WTC11 (cell line): Measurements from ENCODE around the gene MRFAP1L1. TPM values are rescaled to one million over a fixed set of nuclear protein-coding genes. Genes with fewer than 3 reads are reported as not detected.

Source experiments
- ATAC-seq: fragments of 200-7000 bp; cut with Tn5 transposase; 2 replicates; pipeline ENCODE4 v1.10.0; 2021; ENCODE audit warnings: mild to moderate bottlenecking, moderate library complexity
- CTCF ChIA-PET: fragments of 300-600 bp; sonication (Branson Sonifier 250); formaldehyde crosslinking; loops from one replicate; lab custom pipeline; 2021; ENCODE audit warnings: antibody characterized with exemption; lab: Charles Lee
- POLR2A ChIA-PET: fragments of 350-600 bp; sonication (Branson Sonifier 250); formaldehyde crosslinking; loops from one replicate; lab custom pipeline; 2021; ENCODE audit warnings: antibody characterized with exemption; lab: Charles Lee
- DNase-seq: peaks from one replicate; pipeline ENCODE4 v3.0.0; 2021; ENCODE audit warnings: low spot score
- H3K27ac Mint-ChIP-seq: 2 replicates; pipeline ENCODE4 v1.8.0; 2021; ENCODE audit warnings: mixed read lengths
- H3K27me3 Mint-ChIP-seq: 2 replicates; pipeline ENCODE4 v1.8.0; 2021; ENCODE audit warnings: low read depth, mild to moderate bottlenecking, moderate library complexity, mixed read lengths
- H3K36me3 Mint-ChIP-seq: 2 replicates; pipeline ENCODE4 v1.8.0; 2021; ENCODE audit warnings: mixed read lengths
- H3K4me1 Mint-ChIP-seq: 2 replicates; pipeline ENCODE4 v1.8.0; 2022; ENCODE audit warnings: mixed read lengths
- H3K4me3 Mint-ChIP-seq: 2 replicates; pipeline ENCODE4 v1.8.0; 2021; ENCODE audit warnings: mild to moderate bottlenecking, moderate library complexity, mixed read lengths
- H3K9me3 Mint-ChIP-seq: 2 replicates; pipeline ENCODE4 v1.8.0; 2021; ENCODE audit warnings: mixed read lengths
- AR ChIP-seq: fragments of 250-450 bp; sonication (Bioruptor Pico); IDR thresholded peaks from 2 replicates; pipeline ENCODE4 v1.9.0; 2021; ENCODE audit warnings: mild to moderate bottlenecking
- CDX4 ChIP-seq: fragments of 250-450 bp; sonication (Bioruptor Pico); IDR thresholded peaks from 2 replicates; pipeline ENCODE4 v1.9.0; 2021; ENCODE audit warnings: moderate library complexity, mild to moderate bottlenecking, inconsistent platforms, borderline replicate concordance
- CTCF ChIP-seq: fragments of 200-600 bp; IDR thresholded peaks from 2 replicates; pipeline ENCODE4 v1.8.0; 2022; ENCODE audit warnings: antibody characterized with exemption
- FOXK1 ChIP-seq: sonication (generic); formaldehyde crosslinking; IDR thresholded peaks from 2 replicates; pipeline ENCODE4 v1.8.0; 2022; ENCODE audit warnings: mild to moderate bottlenecking, moderate library complexity, missing genetic modification reagents
- JUN ChIP-seq: sonication (generic); formaldehyde crosslinking; IDR thresholded peaks from 2 replicates; pipeline ENCODE4 v1.8.0; 2023; ENCODE audit warnings: mild to moderate bottlenecking, missing genetic modification reagents
- MXD4 ChIP-seq: fragments of 250-450 bp; sonication (Bioruptor Pico); IDR thresholded peaks from 2 replicates; pipeline ENCODE4 v1.8.0; 2021; ENCODE audit warnings: mild to moderate bottlenecking, moderate library complexity, borderline replicate concordance
- NR1H2 ChIP-seq: sonication (generic); formaldehyde crosslinking; IDR thresholded peaks from 2 replicates; pipeline ENCODE4 v1.9.0; 2021; ENCODE audit warnings: mild to moderate bottlenecking, moderate library complexity, missing genetic modification reagents
- SMAD3 ChIP-seq: sonication (generic); formaldehyde crosslinking; IDR thresholded peaks from 2 replicates; pipeline ENCODE4 v1.8.0; 2022; ENCODE audit warnings: missing genetic modification reagents, mild to moderate bottlenecking, borderline replicate concordance
- SP1 ChIP-seq: sonication (generic); formaldehyde crosslinking; conservative IDR thresholded peaks from 2 replicates; pipeline ENCODE4 v1.8.1; 2022; ENCODE audit warnings: missing genetic modification reagents
- STAT6 ChIP-seq: sonication (generic); formaldehyde crosslinking; conservative IDR thresholded peaks from 2 replicates; pipeline ENCODE4 v1.8.1; 2023; ENCODE audit warnings: mild to moderate bottlenecking, low read depth, missing genetic modification reagents, moderate library complexity
- TCF7 ChIP-seq: sonication (generic); formaldehyde crosslinking; IDR thresholded peaks from 2 replicates; pipeline ENCODE4 v1.8.0; 2022; ENCODE audit warnings: mild to moderate bottlenecking, low read depth, missing genetic modification reagents, moderate library complexity
- TEAD1 ChIP-seq: sonication (generic); formaldehyde crosslinking; IDR thresholded peaks from 2 replicates; pipeline ENCODE4 v1.8.0; 2022; ENCODE audit warnings: mild to moderate bottlenecking, missing genetic modification reagents
- ZNF317 ChIP-seq: sonication (generic); formaldehyde crosslinking; IDR thresholded peaks from 2 replicates; pipeline ENCODE4 v1.8.1; 2023; ENCODE audit warnings: low read depth, mild to moderate bottlenecking, moderate library complexity, missing genetic modification reagents, borderline replicate concordance
- total RNA-seq: library from RNA; stranded (reverse); gene quantifications from 3 replicates; pipeline ENCODE4 v1.2.3, GENCODE V29; 2021
- TF ChIP-seq, protein P1 (sequence below): fragments of 250-450 bp; sonication (Bioruptor Pico); IDR thresholded peaks from 2 replicates; pipeline ENCODE4 v1.9.0; 2021; ENCODE audit warnings: mild to moderate bottlenecking
- TF ChIP-seq, protein P2 (sequence below): sonication (generic); formaldehyde crosslinking; IDR thresholded peaks from 2 replicates; pipeline ENCODE4 v1.8.1; 2023; ENCODE audit warnings: mild to moderate bottlenecking, missing genetic modification reagents, moderate library complexity

MRFAP1L1 gene
- total RNA-seq, 1 experiment from 2014 or later, result 54.4 TPM

DNA sequence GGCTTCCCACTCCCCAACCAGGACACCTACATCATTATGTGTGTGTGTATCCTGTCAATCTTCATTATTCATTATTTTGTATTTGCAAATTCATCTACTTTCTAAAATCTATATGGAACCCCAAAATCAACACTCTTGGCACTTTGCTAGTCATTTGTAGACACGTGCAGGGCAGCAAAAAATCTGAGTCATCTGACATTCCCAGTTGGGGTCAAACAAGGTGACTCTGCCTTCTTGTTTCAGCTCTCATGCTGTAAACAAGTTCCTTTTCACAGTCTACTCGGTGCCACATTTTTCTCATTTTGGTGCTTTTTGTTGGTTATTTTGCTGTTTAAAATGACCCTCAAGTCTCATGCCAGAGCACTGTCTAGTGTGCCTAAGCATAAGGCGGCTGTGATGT lies 5.9 kb downstream of the MRFAP1L1 start:
- Mint-ChIP-seq H3K4me1 (peaks cover 16% of the 10 kb centered on the region), H3K27ac (no peak overlapping the region), H3K27me3 (no peaks in the 10 kb centered on the region), H3K4me3 (no peak overlapping the region), H3K36me3 (peaks cover 49% of the 10 kb centered on the region)
- ATAC-seq (no peak), DNase-seq (no peak)
- POLR2A ChIA-PET, result no interaction called here
- CTCF ChIA-PET, result no interaction called here
- TF ChIP-seq MXD4 (CRISPR knock-in tag), result no peak
- TF ChIP-seq CTCF, result no peak
- no peak for TF ChIP-seq SMAD3 (CRISPR knock-in tag)
- TF ChIP-seq, protein P1, sequence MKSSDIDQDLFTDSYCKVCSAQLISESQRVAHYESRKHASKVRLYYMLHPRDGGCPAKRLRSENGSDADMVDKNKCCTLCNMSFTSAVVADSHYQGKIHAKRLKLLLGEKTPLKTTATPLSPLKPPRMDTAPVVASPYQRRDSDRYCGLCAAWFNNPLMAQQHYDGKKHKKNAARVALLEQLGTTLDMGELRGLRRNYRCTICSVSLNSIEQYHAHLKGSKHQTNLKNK (CRISPR knock-in tag), result no peak
- no peak for TF ChIP-seq STAT6 (CRISPR knock-in tag)
- TF ChIP-seq AR (CRISPR knock-in tag), result no peak
- no peak for TF ChIP-seq CDX4 (CRISPR knock-in tag)
- no peak for TF ChIP-seq ZNF317 (CRISPR knock-in tag)
- TF ChIP-seq, protein P2, sequence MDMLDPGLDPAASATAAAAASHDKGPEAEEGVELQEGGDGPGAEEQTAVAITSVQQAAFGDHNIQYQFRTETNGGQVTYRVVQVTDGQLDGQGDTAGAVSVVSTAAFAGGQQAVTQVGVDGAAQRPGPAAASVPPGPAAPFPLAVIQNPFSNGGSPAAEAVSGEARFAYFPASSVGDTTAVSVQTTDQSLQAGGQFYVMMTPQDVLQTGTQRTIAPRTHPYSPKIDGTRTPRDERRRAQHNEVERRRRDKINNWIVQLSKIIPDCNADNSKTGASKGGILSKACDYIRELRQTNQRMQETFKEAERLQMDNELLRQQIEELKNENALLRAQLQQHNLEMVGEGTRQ (CRISPR knock-in tag), result no peak
- TF ChIP-seq JUN, result no peak
- no peak for TF ChIP-seq FOXK1 (CRISPR knock-in tag)
- TF ChIP-seq TCF7, result no peak
- no peak for TF ChIP-seq TEAD1 (CRISPR knock-in tag)
- TF ChIP-seq, all 79 proteins: peak for 0
- H3K9me3 Mint-ChIP-seq, result peaks cover 29% of the 10 kb centered on the region

DNA sequence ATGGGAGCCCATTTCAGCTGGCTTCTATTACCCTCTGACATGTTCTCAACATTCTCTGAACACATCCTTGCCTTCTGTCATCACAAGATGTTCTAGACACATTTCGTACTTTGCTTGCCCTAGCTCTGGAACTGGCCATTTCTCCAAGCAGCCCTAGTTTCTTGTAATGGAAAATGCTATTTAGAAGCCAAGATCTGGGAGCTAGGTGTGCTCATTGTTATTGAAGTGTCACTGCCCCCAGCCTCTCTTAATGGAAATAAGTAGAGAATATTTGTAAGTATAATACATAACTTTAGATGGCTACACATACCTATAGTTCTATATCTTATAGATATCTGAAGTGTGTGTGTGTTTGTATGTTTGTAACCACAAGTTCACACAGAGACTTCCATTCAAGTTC lies 6.9 kb downstream of the MRFAP1L1 start:
- no peak for ATAC-seq
- Mint-ChIP-seq H3K4me1 (peaks cover 6% of the 10 kb centered on the region), H3K27ac (no peak overlapping the region), H3K36me3 (peaks cover 41% of the 10 kb centered on the region), H3K27me3 (no peaks in the 10 kb centered on the region), H3K4me3 (no peak overlapping the region)
- POLR2A ChIA-PET, result no interaction called here
- DNase-seq, result no peak
- CTCF ChIA-PET, result interaction anchor here (2.4 to 2.9 kb wide), 3 partner anchors 14 to 27 kb away, joined by 13 to 56 read pairs (median 27); no protein-coding TSS in a partner anchor
- no peak for TF ChIP-seq NR1H2 (CRISPR knock-in tag)
- TF ChIP-seq SP1 (CRISPR knock-in tag), result no peak
- TF ChIP-seq, all 79 proteins: peak for 0
- H3K9me3 Mint-ChIP-seq, result peaks cover 29% of the 10 kb centered on the region
